ENCODE measurements around the gene F2.
"Not testable (repeated sequence)": the region's sequence is repeated elsewhere in the genome, so short reads cannot be mapped to it uniquely, and the experiment has no call there.

Gene F2

DNA sequence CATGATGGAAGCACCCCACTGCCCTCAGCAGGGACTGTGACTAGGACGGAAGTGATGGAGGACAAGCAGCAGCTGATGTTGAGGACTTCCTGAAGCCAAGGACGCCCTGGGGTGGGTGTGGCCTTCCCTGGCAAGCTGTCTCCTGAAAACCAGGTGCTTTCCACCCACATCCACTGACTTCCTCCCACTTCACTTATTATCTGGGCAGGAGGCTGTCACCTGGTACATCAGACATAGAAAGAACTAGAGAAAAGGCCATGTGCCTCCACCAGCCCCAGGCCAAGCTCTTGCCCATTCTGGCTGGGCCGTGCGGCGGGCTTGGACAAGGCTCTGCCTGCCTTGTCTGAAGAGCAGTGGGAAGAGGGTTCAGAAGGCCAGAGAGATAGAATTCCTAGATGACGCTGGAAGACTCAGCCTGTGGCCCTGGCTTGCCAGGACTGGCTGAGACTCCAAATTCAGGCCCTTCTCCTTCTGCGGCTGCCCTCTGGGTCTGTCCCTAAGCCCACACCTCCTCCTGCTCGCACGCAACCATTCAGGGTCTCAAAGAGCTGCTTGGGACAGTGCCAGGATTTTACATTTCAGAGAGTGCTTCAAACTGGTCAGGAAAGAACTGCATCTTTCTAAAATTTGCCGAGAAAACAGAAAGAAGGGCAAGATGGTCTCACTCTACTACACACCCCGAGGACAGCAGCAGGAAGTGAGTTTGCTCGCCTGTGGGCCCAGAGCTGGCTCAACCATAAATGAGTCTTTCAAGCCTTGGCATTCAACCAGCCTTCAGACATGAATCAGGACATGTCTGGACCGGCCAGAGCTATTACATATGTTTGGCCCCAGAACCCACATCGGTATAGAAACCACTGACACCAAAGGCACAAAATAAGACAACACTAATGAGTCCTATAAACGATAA lies 31.9 kb upstream of the F2 start:
- peak; percentile 53 for DNase-seq

GRCh38 chr11:46690702-46691101 lies 28.3 kb upstream of the F2 start:
- no peak for DNase-seq

DNA sequence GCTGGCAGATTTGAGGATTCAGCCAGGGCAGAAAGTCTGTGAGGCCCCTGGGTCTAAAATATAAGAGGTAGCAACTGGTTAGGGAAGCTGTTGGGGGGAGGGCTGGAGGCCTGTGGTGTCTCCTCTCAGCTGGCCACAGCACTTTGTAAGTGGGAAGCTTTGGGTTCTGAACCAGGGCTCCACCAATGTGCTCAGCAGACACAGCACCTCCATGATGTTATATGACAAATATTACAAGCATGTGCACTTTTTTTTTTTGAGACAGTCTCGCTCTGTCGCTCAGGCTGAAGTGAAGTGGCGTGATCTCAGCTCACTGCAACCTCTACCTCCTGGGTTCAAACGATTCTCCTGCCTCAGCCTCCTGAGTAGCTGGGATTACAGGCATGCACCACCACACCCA lies 26.6 kb upstream of the F2 start:
- DNase-seq = peak; percentile 58

DNA sequence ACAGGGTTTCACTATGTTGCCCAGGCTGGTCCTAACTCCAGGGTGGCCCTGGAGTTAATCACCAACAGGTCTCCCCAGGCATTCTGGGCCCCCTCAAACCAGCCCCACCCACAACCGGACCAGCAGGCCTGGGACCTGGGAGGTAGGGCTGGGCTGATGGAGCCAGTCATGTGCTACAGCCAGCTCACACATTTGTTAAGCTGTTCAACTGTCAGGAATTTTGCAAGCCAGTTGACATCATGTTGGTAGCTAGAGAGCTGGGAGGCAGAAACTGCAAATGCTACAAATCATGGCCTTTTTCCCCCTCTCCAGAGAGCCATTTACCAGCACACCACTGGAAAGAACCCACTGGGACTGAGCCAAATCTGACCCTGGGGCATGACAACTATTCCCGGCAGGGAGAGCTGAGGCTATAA lies 25.4 kb upstream of the F2 start:
- peak; percentile 65 for DNase-seq

DNA sequence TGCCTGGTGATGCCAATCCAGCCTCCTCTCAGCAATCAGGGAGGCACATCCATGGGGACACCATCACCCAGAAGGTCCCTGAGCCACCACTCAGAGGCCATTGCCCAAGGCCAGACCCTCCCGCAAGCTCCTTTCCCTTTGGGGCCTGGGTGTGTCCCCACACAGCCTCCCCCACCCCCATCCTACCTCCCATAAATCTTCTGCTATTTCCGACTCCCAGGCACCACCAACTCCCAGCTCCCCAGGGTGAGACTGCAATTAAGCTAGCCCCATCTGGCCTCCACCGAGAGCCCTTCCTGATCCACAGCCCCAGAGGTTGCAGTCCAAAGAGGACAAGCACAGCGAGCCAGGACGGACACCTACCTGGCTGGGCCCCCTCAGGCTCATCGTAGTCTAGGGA lies 24.9 kb upstream of the F2 start:
- no peak for DNase-seq

DNA sequence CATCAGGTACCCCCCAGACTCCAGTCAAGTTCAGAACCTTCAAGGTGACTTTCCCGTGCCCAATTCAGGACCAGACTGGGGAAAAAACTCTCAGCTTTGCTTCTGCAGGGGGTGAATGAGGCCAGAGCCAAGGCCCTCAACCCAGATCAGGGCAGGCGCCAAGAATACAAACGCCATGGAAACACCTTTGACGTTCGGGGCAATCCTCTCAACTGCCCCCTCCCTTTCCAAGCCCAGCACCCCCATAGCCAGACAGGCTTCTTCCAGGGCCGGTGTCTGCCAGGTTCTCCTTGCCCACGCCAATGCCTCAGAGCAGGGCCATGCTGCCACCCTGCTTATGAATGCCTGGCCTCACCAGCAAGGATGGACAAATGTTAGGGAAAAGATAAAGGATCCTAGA lies 24.4 kb upstream of the F2 start:
- no peak for DNase-seq

- DNase-seq = no peak
Observed at GRCh38 chr11:46695345-46696211, 23.4 kb upstream of the F2 start.

DNA sequence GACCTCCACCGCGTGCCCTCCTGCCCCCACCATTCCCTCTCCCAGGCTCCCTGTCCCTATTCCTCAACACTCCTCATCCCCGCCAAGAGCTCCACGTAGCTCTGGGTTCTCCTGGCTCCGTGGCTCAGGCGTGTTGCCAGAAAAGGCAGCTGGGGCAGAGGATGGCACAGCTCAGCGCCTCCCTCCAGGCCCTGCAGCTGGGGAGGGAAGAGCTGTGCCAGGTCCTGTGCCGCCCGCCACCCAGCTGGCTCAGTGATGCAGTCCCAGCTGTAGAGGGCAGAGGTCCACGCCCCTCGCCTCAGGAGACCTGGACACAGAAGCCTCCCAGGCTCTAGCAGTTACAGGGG lies 22.8 kb upstream of the F2 start:
- DNase-seq = no peak

GRCh38 chr11:46697303-46697702 lies 21.7 kb upstream of the F2 start:
- no peak for DNase-seq

DNA sequence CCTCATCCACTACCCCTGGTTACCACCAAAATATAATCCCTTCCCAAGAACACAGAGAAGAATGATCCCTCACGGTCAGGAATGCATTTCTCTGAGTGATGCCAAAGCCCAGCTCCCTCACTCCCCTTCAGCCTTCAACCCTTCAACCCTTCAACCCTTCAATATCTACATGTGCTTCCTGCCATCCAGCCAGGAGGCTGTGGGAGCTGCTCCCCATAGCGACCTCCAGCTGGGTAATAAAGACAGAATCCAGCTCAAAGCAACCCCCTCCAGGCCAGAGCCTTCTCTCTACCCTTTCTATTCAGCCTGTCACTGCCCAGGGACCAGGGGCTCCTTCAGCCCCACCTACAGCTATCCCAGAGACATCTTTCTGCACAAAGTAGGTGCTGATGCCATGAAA lies 21.3 kb upstream of the F2 start:
- DNase-seq = no peak

GRCh38 chr11:46698597-46698996 lies 20.4 kb upstream of the F2 start:
- no peak for DNase-seq

GRCh38 chr11:46700241-46701077 lies 18.6 kb upstream of the F2 start, which contains the start of the genes ARHGAP1 and ZNF408:
Gene ARHGAP1, minus strand, starts transcription at chr11:46700619. Its CDS starts 4,512 bp downstream, at chr11:46696107.
Gene ZNF408, plus strand, starts transcription at chr11:46701031. Its CDS starts 17 bp downstream, at chr11:46701048.
- DNase-seq = peak; percentile 98

GRCh38 chr11:46701078-46701654 lies 17.8 kb upstream of the F2 start:
- no peak for DNase-seq

DNA sequence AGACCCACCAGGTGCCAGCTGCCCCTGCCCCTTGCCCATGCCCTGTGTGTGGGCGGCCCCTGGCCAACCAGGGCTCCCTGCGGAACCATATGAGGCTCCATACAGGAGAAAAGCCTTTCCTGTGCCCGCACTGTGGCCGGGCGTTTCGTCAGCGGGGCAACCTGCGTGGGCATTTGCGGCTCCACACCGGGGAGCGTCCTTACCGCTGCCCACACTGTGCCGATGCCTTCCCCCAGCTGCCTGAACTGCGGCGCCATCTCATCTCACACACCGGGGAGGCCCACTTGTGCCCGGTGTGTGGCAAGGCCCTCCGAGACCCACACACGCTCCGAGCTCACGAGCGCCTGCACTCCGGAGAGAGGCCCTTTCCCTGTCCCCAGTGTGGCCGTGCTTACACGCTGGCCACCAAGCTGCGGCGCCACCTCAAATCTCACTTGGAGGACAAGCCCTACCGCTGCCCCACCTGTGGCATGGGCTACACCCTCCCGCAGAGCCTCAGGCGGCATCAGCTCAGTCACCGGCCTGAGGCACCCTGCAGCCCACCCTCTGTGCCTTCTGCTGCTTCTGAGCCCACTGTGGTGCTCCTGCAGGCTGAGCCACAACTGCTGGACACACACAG lies 13.8 kb upstream of the F2 start:
- no peak for DNase-seq

- DNase-seq = no peak
Observed at GRCh38 chr11:46706886-46707285, 12.1 kb upstream of the F2 start.

DNA sequence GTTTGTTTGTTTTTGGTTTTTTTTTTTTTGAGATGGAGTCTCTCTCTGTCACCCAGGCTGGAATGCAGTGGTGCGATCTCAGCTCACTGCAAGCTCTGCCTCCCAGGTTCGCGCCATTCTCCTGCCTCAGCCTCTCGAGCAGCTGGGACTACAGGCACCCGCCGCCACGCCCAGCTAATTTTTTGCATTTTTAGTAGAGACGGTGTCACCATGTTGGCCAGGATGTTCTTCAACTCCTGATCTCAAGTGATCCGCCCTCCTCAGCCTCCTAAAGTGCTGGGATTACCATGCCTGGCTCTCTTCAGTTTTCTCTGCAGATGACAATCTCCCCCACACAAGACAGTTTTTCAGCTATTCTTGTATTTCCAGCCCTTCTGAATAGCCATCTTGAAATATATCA lies 9.7 kb upstream of the F2 start:
- not testable (repeated sequence) for DNase-seq

DNA sequence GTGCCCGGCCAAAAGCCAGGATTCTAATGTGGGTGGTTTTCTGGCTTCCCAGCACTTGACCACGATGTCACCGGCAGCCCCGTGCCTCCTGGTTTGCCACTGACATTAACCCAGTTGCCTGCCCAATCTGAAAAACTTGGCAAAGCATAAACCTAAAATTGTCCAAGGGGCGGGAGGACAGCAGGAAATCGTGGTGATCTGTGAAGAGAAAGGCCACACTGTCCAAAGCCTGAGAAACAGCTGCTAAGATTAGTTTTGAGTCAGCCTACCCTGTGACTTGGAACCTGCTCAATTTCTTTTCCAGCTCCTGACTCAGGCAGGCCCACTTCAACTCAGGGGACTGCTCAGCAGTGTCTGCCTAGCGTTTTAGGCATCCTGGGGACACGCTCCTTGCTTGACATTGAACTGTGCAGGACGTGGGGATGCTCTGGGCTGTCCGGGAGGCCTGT lies 8.2 kb upstream of the F2 start:
- DNase-seq = peak; percentile 88

GRCh38 chr11:46711303-46711702 lies 7.7 kb upstream of the F2 start:
- DNase-seq = peak; percentile 18

DNA sequence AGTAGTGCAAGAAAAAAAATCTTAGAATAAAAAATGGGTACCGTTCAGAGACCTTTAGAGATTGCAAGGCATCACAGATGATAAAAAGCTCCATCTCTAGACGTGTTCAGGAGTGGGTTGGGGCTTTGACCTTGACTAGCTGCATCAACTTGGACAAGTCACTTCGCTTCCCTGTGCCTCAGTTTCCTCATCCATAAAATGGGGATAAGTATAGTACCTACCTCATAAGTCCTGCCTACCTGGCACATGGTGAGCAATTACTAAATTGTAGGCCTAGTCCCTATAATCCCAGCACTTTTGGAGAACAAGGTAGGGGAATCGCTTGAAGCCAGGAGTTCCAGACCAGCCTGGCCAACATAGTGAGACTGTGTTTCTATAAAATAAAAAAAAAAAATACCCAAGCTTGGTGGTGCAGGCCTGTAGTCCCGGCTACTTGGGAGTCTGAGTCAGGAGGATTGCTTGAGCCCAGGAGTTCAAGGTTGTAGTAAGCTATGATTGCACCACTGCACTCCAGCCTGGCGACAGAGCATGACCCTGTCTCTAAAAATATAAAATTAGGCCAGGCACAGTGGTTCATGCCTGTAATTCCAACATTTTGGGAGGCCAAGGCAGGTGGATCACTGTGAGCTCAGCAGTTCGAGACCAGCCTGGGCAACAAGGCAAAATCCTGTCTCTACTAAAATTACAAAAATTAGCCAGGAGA lies 6.0 kb upstream of the F2 start:
- no peak for DNase-seq

GRCh38 chr11:46717825-46718154 lies 1.2 kb upstream of the F2 start:
- not testable (repeated sequence) for DNase-seq

Data from fibroblast of skin of abdomen (primary cell).